Right lobe of liver (tissue), 6 donors: ENCODE data around the gene PRLH. TPM values are rescaled to one million over a fixed set of nuclear protein-coding genes. Genes with fewer than 3 reads are reported as not detected.

Experiments
- ATAC-seq, 4 donors: fragments of 200-7000 bp; cut with Tn5 transposase; one replicate each; pipeline ENCODE4 v1.9.1; 2020; ENCODE audit warnings: mild to moderate bottlenecking in 4 of 4, moderate library complexity in 4 of 4
- DNase-seq, 3 donors: peaks; one replicate each; pipeline ENCODE4 v3.0.0-alpha.2; 2020
- H3K27ac ChIP-seq, 3 donors: fragments of 200-600 bp; one replicate each; pipeline ENCODE4 v1.8.0; 2022
- H3K27me3 ChIP-seq, 2 donors: fragments of 200-600 bp; one replicate each; pipeline ENCODE4 v1.8.0; 2022
- H3K36me3 ChIP-seq, 4 donors: fragments of 200-600 bp; sonication (generic) in 1 of 4; one replicate each; pipeline versions ENCODE4 v1.5.1 to v1.8.0; 2017 to 2022; ENCODE audit warnings: control low read depth in 1 of 4
- H3K4me1 ChIP-seq, 4 donors: fragments of 200-600 bp; sonication (generic) in 1 of 4; one replicate each; pipeline versions ENCODE4 v1.5.1 to v1.8.0; 2017 to 2022; ENCODE audit warnings: control low read depth in 1 of 4
- H3K4me3 ChIP-seq, 3 donors: fragments of 200-600 bp; one replicate each; pipeline ENCODE4 v1.8.0; 2022
- H3K9me3 ChIP-seq, 4 donors: fragments of 200-600 bp; sonication (generic) in 1 of 4; one replicate each; pipeline versions ENCODE4 v1.5.1 to v1.8.0; 2017 to 2022; ENCODE audit warnings: control low read depth in 1 of 4
- POLR2A ChIP-seq: fragments of 450-650 bp; IDR thresholded peaks from one replicate; pipeline ENCODE4 v1.6.1; 2017; ENCODE audit warnings: antibody characterized with exemption, mild to moderate bottlenecking
- WGBS: methylation state at CpG from one replicate; pipeline ENCODE4 v1.1.6; 2018; ENCODE audit warnings: low coverage, low lambda C conversion rate; ENCODE audit not compliant: insufficient coverage; ENCODE audit errors: missing lambda C conversion rate; 5-methylcytosine and 5-hydroxymethylcytosine counted together
- intact Hi-C, 2 donors: fragments of 100-400 bp; cut with DNase I; formaldehyde crosslinking; loops; one replicate each; pipeline versions ENCODE4 v1.11.2 to v1.14.1; 2022
- total RNA-seq, 6 experiments: library from RNA; depleted of rRNA in 2 of 6; stranded (reverse); fragments of >200 nt in 2 of 6; fragmentation: NEBNext Ultra II Directional in 3 of 6; extraction: Animal tissue kit (Norgen Biotek cat#: 25700) in 3 of 6; gene quantifications; one replicate each; pipeline versions ENCODE4 v1.1.0 to v1.2.4, GENCODE V29; 2016 to 2023
- TF ChIP-seq, protein P1 (sequence below), 4 donors: fragments of 200-600 bp in 3 of 4; fragments of 450-650 bp in 1 of 4; IDR thresholded peaks; one replicate each; pipeline versions ENCODE4 v1.5.1 to v1.8.0; 2016 to 2022; ENCODE audit warnings: antibody characterized with exemption in 4 of 4, mild to moderate bottlenecking in 2 of 4
- donor health status: DM: no; HTN: yes; CAD: no.
- donor health status: DM: no; HTN: no; CAD: no.
- donor health status: DM: no; HTN: no; CAD: no.
- donor health status: DM: no; HTN: yes; CAD: no.
- donor health status: DM: no; HTN: yes; CAD: no.

The PRLH gene
- total RNA-seq, 6 experiments from 2014 or later: not detected

DNA sequence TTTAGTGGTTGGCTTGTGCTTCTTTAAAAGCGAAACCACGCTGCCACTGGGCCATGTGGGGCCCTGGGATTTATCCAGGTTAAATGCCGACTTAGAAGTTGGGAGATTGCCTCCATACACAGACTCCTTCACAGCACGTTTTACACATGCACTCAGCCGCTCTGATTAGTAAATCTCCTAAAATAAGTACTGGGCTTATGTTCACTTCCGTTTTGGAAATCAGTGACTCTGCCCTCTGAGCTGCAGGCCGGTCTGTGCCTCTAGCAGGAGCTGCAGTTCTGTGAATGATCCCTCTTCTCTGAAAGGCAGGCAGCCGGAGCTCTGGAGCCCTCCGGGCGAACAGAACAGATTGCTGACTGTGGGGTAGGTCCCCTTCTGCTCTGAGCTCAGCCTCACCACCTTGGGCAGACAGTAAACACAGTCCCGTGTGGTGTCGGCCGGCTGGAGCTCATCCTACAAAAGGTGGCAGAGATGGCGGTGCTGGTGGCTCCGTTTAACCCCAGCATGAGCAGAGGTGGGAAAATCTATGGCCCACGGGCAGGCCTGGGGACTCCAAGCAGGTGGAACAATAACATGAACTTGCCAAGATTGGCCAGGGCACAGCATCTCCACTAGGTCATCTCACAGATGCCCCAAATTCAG, 34.0 kb downstream of the PRLH start:
- DNase-seq: peak in 1 of 3 donors; percentile 52

DNA sequence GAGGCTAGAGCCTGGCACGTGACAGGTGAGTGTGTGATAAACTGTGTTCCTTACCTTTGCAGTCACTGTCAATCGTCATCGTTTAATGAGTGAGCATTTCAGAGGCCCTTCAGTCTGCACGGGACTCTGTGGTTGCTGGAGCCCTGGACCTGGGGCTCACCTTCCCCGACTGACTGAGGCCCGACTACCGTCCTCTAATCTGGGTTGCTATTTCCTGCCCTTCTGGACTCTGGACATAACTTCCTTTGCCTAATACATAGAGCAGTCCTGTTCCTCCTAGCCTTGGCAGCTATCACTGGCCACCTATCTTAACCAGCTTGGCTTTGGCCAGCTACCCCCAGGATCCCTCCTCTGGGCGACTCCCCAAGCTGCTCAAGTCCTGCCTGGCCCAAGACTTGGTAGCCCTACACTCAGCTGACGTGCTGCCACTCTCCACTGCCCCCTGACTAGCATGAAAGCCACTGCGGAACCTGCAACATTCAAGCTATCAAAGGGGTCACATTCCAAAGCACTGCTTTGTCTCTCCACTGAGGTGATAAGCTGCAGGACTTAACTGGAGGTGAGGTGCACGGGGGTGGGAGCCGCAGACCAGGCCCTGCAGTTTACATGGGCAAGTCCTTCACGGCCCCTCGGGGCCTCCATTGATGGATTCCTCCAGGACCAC, 35.2 kb downstream of the PRLH start:
- no peaks in the 10 kb centered on the region for H3K9me3 ChIP-seq
- H3K4me3 ChIP-seq: no peak overlapping the region
- peak overlapping the region; percentile 2 to 80 (median 75) for H3K27ac ChIP-seq
- 77% methylated on average over 7 of the region's 14 CpGs for WGBS
- intact Hi-C loops: no loop called here
- H3K27me3 ChIP-seq: no peaks in the 10 kb centered on the region
- ATAC-seq (peak; percentile 58 to 66 (median 64)), DNase-seq (peak in 1 of 3 donors; percentile 61)
- H3K4me1 ChIP-seq: peaks cover 0 to 16% (median 6%) of the 10 kb centered on the region in 4 donors
- no peaks in the 10 kb centered on the region for H3K36me3 ChIP-seq
- TF ChIP-seq, protein P1, sequence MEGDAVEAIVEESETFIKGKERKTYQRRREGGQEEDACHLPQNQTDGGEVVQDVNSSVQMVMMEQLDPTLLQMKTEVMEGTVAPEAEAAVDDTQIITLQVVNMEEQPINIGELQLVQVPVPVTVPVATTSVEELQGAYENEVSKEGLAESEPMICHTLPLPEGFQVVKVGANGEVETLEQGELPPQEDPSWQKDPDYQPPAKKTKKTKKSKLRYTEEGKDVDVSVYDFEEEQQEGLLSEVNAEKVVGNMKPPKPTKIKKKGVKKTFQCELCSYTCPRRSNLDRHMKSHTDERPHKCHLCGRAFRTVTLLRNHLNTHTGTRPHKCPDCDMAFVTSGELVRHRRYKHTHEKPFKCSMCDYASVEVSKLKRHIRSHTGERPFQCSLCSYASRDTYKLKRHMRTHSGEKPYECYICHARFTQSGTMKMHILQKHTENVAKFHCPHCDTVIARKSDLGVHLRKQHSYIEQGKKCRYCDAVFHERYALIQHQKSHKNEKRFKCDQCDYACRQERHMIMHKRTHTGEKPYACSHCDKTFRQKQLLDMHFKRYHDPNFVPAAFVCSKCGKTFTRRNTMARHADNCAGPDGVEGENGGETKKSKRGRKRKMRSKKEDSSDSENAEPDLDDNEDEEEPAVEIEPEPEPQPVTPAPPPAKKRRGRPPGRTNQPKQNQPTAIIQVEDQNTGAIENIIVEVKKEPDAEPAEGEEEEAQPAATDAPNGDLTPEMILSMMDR (IDR thresholded peaks at IDR 0.05): no peak
- TF ChIP-seq POLR2A: peak; percentile 66

More for the DNA sequence above, 34.0 kb downstream of the PRLH start:
- TF ChIP-seq POLR2A: peak; percentile 51
- TF ChIP-seq, protein P1 (IDR thresholded peaks at IDR 0.05): peak in 2 of 4 donors; percentile 18 to 28
- Histone ChIP-seq H3K36me3 (no peaks in the 10 kb centered on the region), H3K4me3 (peak overlapping the region in 2 of 3 donors; percentile 3 to 21), H3K9me3 (no peaks in the 10 kb centered on the region), H3K27ac (peak overlapping the region; percentile 73 to 80 (median 75)), H3K27me3 (no peaks in the 10 kb centered on the region), H3K4me1 (peaks cover 0 to 22% (median 6%) of the 10 kb centered on the region in 4 donors)
- intact Hi-C loops: no loop called here
- ATAC-seq: peak; percentile 52 to 69 (median 61)
- WGBS: 31% methylated on average over 7 of the region's 16 CpGs

DNA sequence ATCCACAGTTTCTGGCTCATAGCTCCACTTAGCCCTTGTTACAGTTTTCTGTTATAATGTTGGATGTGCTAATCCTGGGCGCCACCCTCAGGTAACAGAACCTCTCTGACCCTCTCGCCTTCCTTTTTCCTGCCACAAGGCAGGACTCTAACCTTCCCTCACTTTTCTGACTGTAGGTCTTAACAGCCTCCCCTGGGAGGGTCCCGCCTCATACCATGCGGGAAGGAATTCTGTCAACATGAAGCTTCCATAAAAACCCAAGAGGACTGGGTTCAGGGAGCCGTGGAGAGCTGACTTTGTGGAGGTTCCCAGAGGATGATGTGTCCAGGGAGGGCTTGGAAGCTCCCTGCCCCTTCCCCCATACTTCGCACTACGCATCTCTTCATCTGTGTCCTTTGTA, 36.0 kb downstream of the PRLH start:
- no peak for ATAC-seq
- TF ChIP-seq POLR2A: no peak
- TF ChIP-seq, protein P1 (IDR thresholded peaks at IDR 0.05): no peak
- Histone ChIP-seq H3K4me1 (peaks cover 0 to 16% (median 6%) of the 10 kb centered on the region in 4 donors), H3K9me3 (no peaks in the 10 kb centered on the region), H3K27ac (no peak overlapping the region), H3K4me3 (no peak overlapping the region), H3K27me3 (no peaks in the 10 kb centered on the region), H3K36me3 (no peaks in the 10 kb centered on the region)
- DNase-seq: no peak
- intact Hi-C loops: no loop called here
- WGBS: 92% methylated on average over 5 of the region's 7 CpGs

DNA sequence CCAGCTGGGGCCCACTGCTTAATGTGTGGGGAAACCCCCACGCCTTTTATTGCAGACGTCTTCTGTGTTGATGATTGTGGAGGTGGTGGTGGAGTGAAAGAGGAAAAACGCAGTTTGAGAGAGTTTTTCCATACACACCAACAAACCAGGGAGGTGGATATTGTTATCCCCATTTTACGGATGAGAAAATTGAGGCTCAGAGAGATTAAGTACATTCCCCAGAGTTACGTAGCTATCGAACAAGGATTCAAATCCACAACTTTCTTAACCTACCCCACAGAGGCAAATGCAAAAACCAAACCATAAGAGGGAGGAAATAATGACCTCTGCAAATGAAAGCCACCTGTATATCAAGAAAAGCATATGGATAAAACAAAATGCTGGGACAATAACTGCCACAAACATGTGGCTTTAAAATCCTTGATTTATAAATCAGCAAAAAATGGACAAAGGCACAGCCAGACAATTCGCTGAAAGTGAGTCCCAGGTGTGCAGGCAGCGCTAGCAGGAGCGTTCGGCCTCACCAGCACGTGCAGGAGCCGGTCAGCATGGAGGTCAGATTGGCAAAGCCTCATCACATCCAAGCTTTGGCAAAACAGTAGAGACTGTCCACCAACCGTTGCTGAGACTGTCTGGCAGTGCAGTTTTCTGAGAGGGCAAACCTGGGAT, 36.8 kb downstream of the PRLH start:
- Histone ChIP-seq H3K36me3 (no peaks in the 10 kb centered on the region), H3K27ac (peak overlapping the region in 1 of 3 donors; percentile 24), H3K4me3 (no peak overlapping the region), H3K4me1 (peaks cover 0 to 16% (median 6%) of the 10 kb centered on the region in 4 donors), H3K27me3 (no peaks in the 10 kb centered on the region), H3K9me3 (no peaks in the 10 kb centered on the region)
- intact Hi-C loops: no loop called here
- 89% methylated on average over 7 of the region's 13 CpGs for WGBS
- ATAC-seq: no peak
- TF ChIP-seq POLR2A: no peak
- TF ChIP-seq, protein P1 (IDR thresholded peaks at IDR 0.05): no peak
- DNase-seq: no peak
